PC-3 (cell line): ENCODE measurements around the gene LARP4B. TPM values are rescaled to one million over a fixed set of nuclear protein-coding genes. Genes with fewer than 3 reads are reported as not detected.

Source experiments
- ATAC-seq: fragments of 200-7000 bp; cut with Tn5 transposase; 2 replicates; pipeline ENCODE4 v1.9.1; 2020; ENCODE audit warnings: mild to moderate bottlenecking, moderate library complexity
- BruUV-seq: library from RNA; stranded (reverse); fragments of 400-500 nt; replicated peaks from 2 replicates; lab custom pipeline; 2021; lab: Mats Ljungman, UMichigan
- CTCF ChIA-PET: fragments of 300-600 bp; sonication (Branson Sonifier 250); formaldehyde crosslinking; loops from one replicate; lab custom pipeline; 2022; ENCODE audit warnings: antibody characterized with exemption; lab: Charles Lee
- POLR2A ChIA-PET: fragments of 300-600 bp; sonication (Branson Sonifier 250); formaldehyde crosslinking; loops from one replicate; lab custom pipeline; 2022; ENCODE audit warnings: antibody characterized with exemption; ENCODE audit not compliant: unreplicated experiment; lab: Charles Lee
- DNase-seq: peaks from one replicate; pipeline ENCODE4 v3.0.0-alpha.2; 2015
- H2AFZ ChIP-seq: fragments of 300-600 bp; sonication (generic); 2 replicates; pipeline ENCODE4 v1.6.0; 2016; ENCODE audit warnings: antibody characterized with exemption, low read length
- H3F3A ChIP-seq: fragments of 300-600 bp; sonication (generic); one replicate; pipeline ENCODE4 v1.6.0; 2017; ENCODE audit warnings: antibody characterized with exemption, low read length, control low read depth, mild to moderate bottlenecking; ENCODE audit not compliant: unreplicated experiment
- H3K27ac ChIP-seq: fragments of 300-600 bp; sonication (generic); 2 replicates; pipeline ENCODE4 v1.5.1; 2016; ENCODE audit warnings: mild to moderate bottlenecking, low read length
- H3K27me3 ChIP-seq: fragments of 300-600 bp; sonication (generic); 2 replicates; pipeline ENCODE4 v1.6.1; 2016; ENCODE audit warnings: low read length, mixed read lengths
- H3K36me3 ChIP-seq: fragments of 300-600 bp; sonication (generic); 2 replicates; pipeline ENCODE4 v1.6.1; 2016; ENCODE audit warnings: low read depth, mixed run types, low read length, mixed read lengths
- H3K4me1 ChIP-seq: fragments of 300-600 bp; sonication (generic); 2 replicates; pipeline ENCODE4 v1.5.1; 2016; ENCODE audit warnings: low read length; ENCODE audit not compliant: insufficient read depth
- H3K4me2 ChIP-seq: fragments of 300-600 bp; sonication (generic); 2 replicates; pipeline ENCODE4 v1.6.0; 2016; ENCODE audit warnings: low read length
- H3K4me3 ChIP-seq: fragments of 300-600 bp; sonication (generic); 2 replicates; pipeline ENCODE4 v1.5.1; 2016; ENCODE audit warnings: mild to moderate bottlenecking, low read length, mixed read lengths
- H3K79me2 ChIP-seq: fragments of 300-600 bp; sonication (generic); 2 replicates; pipeline ENCODE4 v1.6.1; 2017; ENCODE audit warnings: low read length, mixed read lengths
- H3K9ac ChIP-seq: fragments of 300-600 bp; sonication (generic); 2 replicates; pipeline ENCODE4 v1.6.0; 2016; ENCODE audit warnings: mild to moderate bottlenecking, low read length
- H3K9me2 ChIP-seq: fragments of 300-600 bp; sonication (generic); replicated peaks from 2 replicates; pipeline ENCODE4 v1.6.1; 2016; ENCODE audit warnings: mixed run types, low read length, mixed read lengths
- H3K9me3 ChIP-seq: fragments of 300-600 bp; sonication (generic); 2 replicates; pipeline ENCODE4 v1.6.1; 2016; ENCODE audit warnings: low read length, mixed read lengths
- H4K20me1 ChIP-seq: fragments of 300-600 bp; sonication (generic); 2 replicates; pipeline ENCODE4 v1.6.1; 2016; ENCODE audit warnings: low read length, mixed read lengths
- CTCF ChIP-seq: fragments of 300-600 bp; sonication (generic); conservative IDR thresholded peaks from 2 replicates; pipeline ENCODE4 v1.5.1; 2017; ENCODE audit warnings: antibody characterized with exemption, low read depth, mild to moderate bottlenecking, low read length
- EZH2 ChIP-seq: fragments of 300-600 bp; sonication (generic); IDR thresholded peaks from one replicate; pipeline ENCODE4 v1.6.1; 2017; ENCODE audit warnings: antibody characterized with exemption, mild to moderate bottlenecking, low read length; ENCODE audit not compliant: unreplicated experiment
- EZH2phosphoT487 ChIP-seq: fragments of 300-600 bp; sonication (generic); IDR thresholded peaks from 2 replicates; pipeline ENCODE4 v1.6.1; 2018; ENCODE audit warnings: mild to moderate bottlenecking, antibody characterized with exemption, low read length, borderline replicate concordance
- intact Hi-C: fragments of 100-400 bp; cut with micrococcal nuclease; formaldehyde crosslinking; loops from 2 replicates; pipeline ENCODE4 v1.9.0; 2023
- total RNA-seq: library from RNA; depleted of rRNA; stranded (reverse); fragments of >200 nt; gene quantifications from 2 replicates; pipeline ENCODE4 v1.2.3, GENCODE V29; 2014

Gene LARP4B
- total RNA-seq, 1 experiment from 2014 or later = 33.9 TPM

- no peak overlapping the region for H2AFZ ChIP-seq
- ChIA-PET POLR2A (no interaction called here), CTCF (no interaction called here)
- no peaks in the 10 kb centered on the region for H3K36me3 ChIP-seq
- DNase-seq (peak; percentile 18), ATAC-seq (0 out of 2 replicates have a peak, but pooled peaks have one; percentile 11)
- no peaks in the 10 kb centered on the region for H3K79me2 ChIP-seq
- H3K4me1 ChIP-seq = no peaks in the 10 kb centered on the region
- no TSS peak for BruUV-seq
- H3K27ac ChIP-seq = no peak overlapping the region
- no peaks in the 10 kb centered on the region for H3K9me3 ChIP-seq
- H3K9me2 ChIP-seq = no peaks in the 10 kb centered on the region
- H3K9ac ChIP-seq = no peak overlapping the region
- no peak overlapping the region for H3K4me2 ChIP-seq
- H3F3A ChIP-seq = no peaks in the 10 kb centered on the region
- no peaks in the 10 kb centered on the region for H3K27me3 ChIP-seq
- TF ChIP-seq CTCF (no peak), EZH2phosphoT487 (no peak), EZH2 (no peak)
- H4K20me1 ChIP-seq = no peaks in the 10 kb centered on the region
- no peak overlapping the region for H3K4me3 ChIP-seq
- intact Hi-C loops = no loop called here
Observed at GRCh38 chr10:964321-964987, 32.9 kb upstream of the LARP4B start.

GRCh38 chr10:963655-964054 lies 32.1 kb upstream of the LARP4B start:
- no peak for ATAC-seq
- TF ChIP-seq EZH2 (no peak), EZH2phosphoT487 (no peak), CTCF (no peak)
- no peak for DNase-seq
- Histone ChIP-seq H3K4me1 (no peaks in the 10 kb centered on the region), H3K9me2 (no peaks in the 10 kb centered on the region), H3K9ac (no peak overlapping the region), H3K27me3 (no peaks in the 10 kb centered on the region), H3K27ac (no peak overlapping the region), H3K36me3 (no peaks in the 10 kb centered on the region), H3K79me2 (no peaks in the 10 kb centered on the region), H3K9me3 (no peaks in the 10 kb centered on the region), H4K20me1 (no peaks in the 10 kb centered on the region), H3K4me3 (no peak overlapping the region), H3K4me2 (no peak overlapping the region), H2AFZ (no peak overlapping the region), H3F3A (no peaks in the 10 kb centered on the region)
- no TSS peak for BruUV-seq
- CTCF ChIA-PET = no interaction called here
- intact Hi-C loops = no loop called here
- POLR2A ChIA-PET = no interaction called here

GRCh38 chr10:963186-963585 lies 31.7 kb upstream of the LARP4B start:
- H3K9ac ChIP-seq = no peak overlapping the region
- H3K4me2 ChIP-seq = no peak overlapping the region
- no peak for TF ChIP-seq EZH2
- no peak for TF ChIP-seq CTCF
- no peak for TF ChIP-seq EZH2phosphoT487
- no peaks in the 10 kb centered on the region for H3F3A ChIP-seq
- no peak for DNase-seq
- no peaks in the 10 kb centered on the region for H3K4me1 ChIP-seq
- no peak overlapping the region for H2AFZ ChIP-seq
- no peaks in the 10 kb centered on the region for H3K9me3 ChIP-seq
- no peaks in the 10 kb centered on the region for H3K36me3 ChIP-seq
- H3K9me2 ChIP-seq = no peaks in the 10 kb centered on the region
- no peak overlapping the region for H3K27ac ChIP-seq
- no peak for ATAC-seq
- H3K27me3 ChIP-seq = no peaks in the 10 kb centered on the region
- H4K20me1 ChIP-seq = no peaks in the 10 kb centered on the region
- CTCF ChIA-PET = no interaction called here
- H3K79me2 ChIP-seq = no peaks in the 10 kb centered on the region
- H3K4me3 ChIP-seq = no peak overlapping the region
- BruUV-seq = no TSS peak
- POLR2A ChIA-PET = no interaction called here
- intact Hi-C loops = no loop called here
